GM11168 (cell line): Measurements from ENCODE around the gene MCM8.

ENCODE experiments used
- in situ Hi-C: fragments of 300-500 bp; cut with MboI; formaldehyde crosslinking; loops from one replicate; pipeline ENCODE4 v1.12.0; 2022; ENCODE audit warnings: low sequenced_read_pairs; ENCODE audit not compliant: unreplicated experiment

Gene MCM8

GRCh38 chr20:5938456-5939029 lies 11.9 kb upstream of the MCM8 start:
- in situ Hi-C loops, result no loop called here

GRCh38 chr20:5945963-5946362 lies 4.5 kb upstream of the MCM8 start:
- in situ Hi-C loops, result no loop called here

- in situ Hi-C loops, result no loop called here
Observed at GRCh38 chr20:5947276-5947675, 3.2 kb upstream of the MCM8 start.

DNA sequence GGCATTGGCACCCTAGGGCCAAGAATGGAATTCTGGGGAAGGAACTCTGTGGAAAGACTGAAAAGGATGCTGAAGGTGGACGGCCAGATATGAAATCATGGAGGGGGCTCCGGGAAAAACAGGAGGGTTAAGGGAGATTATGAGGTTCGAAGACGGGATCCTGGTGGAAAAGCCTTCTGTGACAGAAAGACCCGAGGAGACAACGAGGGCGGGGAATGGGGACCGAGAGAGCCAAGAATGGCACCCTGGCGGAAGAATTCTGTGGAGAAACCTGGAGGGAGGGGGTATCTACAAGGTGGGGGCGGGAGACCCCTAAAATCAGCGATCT lies 545 bp upstream of the MCM8 start:
- in situ Hi-C loops, result no loop called here

- in situ Hi-C loops, result no loop called here
Observed at GRCh38 chr20:5967469-5967868, 17.0 kb downstream of the MCM8 start.

DNA sequence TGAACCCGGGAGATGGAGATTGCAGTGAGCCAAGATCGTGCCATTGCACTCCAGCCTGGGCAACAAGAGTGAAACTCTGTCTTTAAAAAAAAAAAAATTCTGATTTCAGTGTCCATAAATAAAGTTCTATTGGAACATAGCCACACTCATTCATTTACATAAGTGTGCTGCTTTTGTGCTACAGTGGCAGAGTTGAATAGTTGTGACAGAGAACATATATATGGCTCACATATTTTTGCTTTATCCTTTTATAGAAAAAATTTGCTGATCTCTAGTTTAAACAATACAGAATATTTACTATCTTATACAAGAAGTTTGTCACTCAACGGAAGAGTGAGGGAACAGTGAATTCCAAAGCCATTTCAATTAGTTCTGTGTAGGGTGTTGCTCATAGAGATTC lies 18.0 kb downstream of the MCM8 start:
- in situ Hi-C loops, result no loop called here

DNA sequence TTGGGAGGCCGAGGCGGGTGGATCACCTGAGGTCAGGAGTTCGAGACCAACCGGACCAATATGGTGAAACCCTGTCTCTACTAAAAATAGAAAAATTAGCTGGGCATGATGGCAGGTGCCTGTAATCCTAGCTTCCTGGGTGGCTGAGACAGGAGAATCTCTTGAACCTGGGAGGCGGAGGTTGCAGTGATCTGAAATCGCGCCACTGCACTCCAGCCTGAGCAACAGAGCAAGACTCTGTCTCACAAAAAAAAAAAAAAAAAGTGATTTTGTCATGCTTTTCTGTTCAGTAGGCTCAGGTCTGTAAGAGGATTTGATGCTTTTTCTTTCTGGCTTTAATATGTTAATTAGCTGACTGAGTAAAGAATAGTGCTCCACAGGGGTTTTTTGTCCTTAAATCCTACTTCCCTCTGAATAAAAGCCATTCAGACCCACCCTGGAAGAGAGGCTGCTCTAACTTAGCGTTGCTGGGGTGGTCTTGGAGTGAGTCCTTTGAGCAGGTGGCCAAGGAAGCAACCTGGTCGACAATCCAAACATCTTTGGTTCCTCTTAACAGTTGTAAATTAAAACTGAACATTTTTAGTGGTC lies 19.0 kb downstream of the MCM8 start:
- in situ Hi-C loops, result no loop called here

- in situ Hi-C loops, result no loop called here
Observed at GRCh38 chr20:5969940-5970339, 19.5 kb downstream of the MCM8 start.

GRCh38 chr20:5970381-5970780 lies 19.9 kb downstream of the MCM8 start:
- in situ Hi-C loops, result no loop called here

GRCh38 chr20:5971203-5971602 lies 20.8 kb downstream of the MCM8 start:
- in situ Hi-C loops, result no loop called here

- in situ Hi-C loops, result no loop called here
Observed at GRCh38 chr20:5973172-5973571, 22.7 kb downstream of the MCM8 start.

- in situ Hi-C loops, result no loop called here
Observed at GRCh38 chr20:5973971-5974370, 23.5 kb downstream of the MCM8 start.

- in situ Hi-C loops, result no loop called here
Observed at GRCh38 chr20:5974531-5974930, 24.1 kb downstream of the MCM8 start.

GRCh38 chr20:5975778-5976177 lies 25.3 kb downstream of the MCM8 start:
- in situ Hi-C loops, result no loop called here

DNA sequence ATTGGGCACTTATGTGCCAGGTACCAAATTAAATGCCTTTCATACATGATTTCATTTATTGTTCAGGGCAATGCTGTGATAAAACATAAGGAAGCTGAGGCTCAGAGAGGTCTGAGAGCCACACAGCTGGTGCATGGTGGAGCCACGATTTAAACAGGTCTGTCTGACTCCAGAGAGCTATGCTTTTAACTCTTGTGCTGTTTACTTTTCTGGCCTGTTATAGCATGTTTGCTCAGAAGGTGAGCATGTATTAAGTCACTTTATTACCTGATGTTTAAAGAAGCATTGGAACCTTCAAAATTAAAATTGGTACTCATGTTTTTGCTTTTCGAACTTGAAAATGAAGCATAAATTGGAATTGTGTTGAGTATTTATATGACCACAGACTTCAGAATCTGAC lies 26.8 kb downstream of the MCM8 start:
- in situ Hi-C loops, result no loop called here

GRCh38 chr20:5977975-5978374 lies 27.5 kb downstream of the MCM8 start:
- in situ Hi-C loops, result no loop called here

GRCh38 chr20:5979801-5980200 lies 29.3 kb downstream of the MCM8 start:
- in situ Hi-C loops, result no loop called here

DNA sequence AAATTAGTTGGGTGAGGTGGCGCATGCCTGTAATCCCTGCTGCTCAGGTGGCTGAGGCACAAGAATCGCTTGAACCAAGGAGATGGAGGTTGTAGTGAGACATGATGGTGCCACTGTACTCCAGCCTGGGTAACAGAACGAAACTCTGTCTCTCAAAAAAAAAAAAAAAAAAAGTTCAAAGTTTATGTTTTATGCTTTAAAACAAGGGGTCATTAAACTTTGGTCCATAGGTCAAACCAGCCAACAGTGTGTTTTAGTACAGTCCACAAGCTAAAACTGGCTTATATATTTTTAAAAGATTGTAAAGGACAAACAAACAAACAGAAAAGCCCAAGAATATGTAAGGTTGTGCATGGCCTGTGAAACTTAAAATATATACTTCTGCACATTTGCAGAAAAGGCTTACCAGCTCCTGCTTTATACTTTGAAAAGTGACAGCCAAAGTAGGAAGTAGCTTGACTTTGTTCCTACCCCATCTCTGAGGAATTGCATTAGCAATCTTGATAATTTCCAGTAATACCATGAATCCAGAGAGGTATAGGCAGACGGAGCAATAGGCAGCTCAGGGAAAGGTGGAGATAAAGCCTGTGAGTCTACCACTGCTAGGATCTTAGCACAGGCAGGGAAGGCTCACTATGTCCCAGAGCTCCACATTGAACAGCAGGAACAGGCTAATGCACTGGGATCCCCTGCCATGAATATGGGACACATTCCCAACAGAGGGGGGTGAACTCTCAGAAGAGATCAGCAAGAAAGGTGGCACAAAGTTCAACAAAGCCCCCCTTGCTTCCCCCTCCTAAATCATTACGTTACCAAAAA lies 30.5 kb downstream of the MCM8 start:
- in situ Hi-C loops, result no loop called here

GRCh38 chr20:5987383-5987782 lies 36.9 kb downstream of the MCM8 start:
- in situ Hi-C loops, result no loop called here

DNA sequence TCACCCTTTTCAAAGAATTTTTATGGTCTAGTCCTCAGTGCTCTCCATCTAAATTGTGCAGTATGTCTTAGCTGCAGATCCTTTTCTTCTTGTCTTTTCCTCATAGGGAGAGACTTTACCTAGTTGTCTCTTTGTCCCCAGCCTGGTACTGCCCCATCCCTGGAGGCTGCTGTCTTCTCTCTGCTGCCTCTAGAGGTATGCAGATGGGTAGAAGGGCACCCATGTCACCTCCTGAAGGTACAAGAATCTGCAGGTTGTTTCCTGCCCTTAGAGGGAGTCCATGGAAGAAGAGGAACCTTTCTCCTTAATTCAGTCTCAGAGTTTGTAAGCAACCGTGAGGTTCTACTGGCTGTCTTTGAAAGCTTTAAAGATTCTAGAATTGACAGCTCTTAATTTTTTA lies 39.1 kb downstream of the MCM8 start:
- in situ Hi-C loops, result no loop called here

DNA sequence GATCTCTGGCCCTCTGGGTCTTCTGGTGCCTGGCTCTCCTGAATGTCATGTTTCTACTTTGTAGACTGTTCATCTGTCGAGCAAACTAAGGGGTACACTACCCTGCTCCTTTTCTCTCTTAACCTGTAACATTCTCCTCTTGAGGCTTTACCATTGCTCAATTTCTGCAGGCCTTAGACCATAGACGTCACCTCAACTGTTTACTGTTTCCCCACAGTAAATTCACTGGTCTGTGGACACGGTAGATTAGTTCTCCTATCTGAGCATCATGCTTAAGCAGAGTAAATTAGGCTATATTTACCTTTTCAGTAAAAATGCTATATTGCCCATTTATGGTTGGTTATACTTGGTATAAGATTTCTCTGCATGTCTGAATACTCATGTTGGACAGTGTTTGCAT lies 40.5 kb downstream of the MCM8 start:
- in situ Hi-C loops, result no loop called here
